Type B pancreatic cell (in vitro differentiated cells): ENCODE results near the gene TNS3. TPM values are rescaled to one million over a fixed set of nuclear protein-coding genes. Genes with fewer than 3 reads are reported as not detected.

Source experiments
- DNase-seq: peaks from one replicate; pipeline ENCODE4 v3.0.0; 2021; ENCODE audit warnings: mixed read lengths; ENCODE audit not compliant: unreplicated experiment; ENCODE audit errors: extremely low spot score
- H3K27ac Mint-ChIP-seq: 2 replicates; pipeline ENCODE4 v1.8.0; 2021; ENCODE audit warnings: mild to moderate bottlenecking, mixed read lengths
- H3K27me3 Mint-ChIP-seq: 2 replicates; pipeline ENCODE4 v1.8.0; 2021; ENCODE audit warnings: mixed read lengths
- H3K36me3 Mint-ChIP-seq: 2 replicates; pipeline ENCODE4 v1.8.0; 2021; ENCODE audit warnings: mixed read lengths
- H3K4me1 Mint-ChIP-seq: one replicate; pipeline ENCODE4 v1.8.0; 2021; ENCODE audit warnings: mixed read lengths; ENCODE audit not compliant: unreplicated experiment
- H3K4me3 Mint-ChIP-seq: 2 replicates; pipeline ENCODE4 v1.8.0; 2021; ENCODE audit warnings: mild to moderate bottlenecking, mixed read lengths
- H3K9me3 Mint-ChIP-seq: 2 replicates; pipeline ENCODE4 v1.8.0; 2021; ENCODE audit warnings: mixed read lengths
- CTCF ChIP-seq: fragments of 200-600 bp; sonication (generic); conservative IDR thresholded peaks from 2 replicates; pipeline ENCODE4 v1.5.0; 2021; ENCODE audit warnings: antibody characterized with exemption, mild to moderate bottlenecking
- total RNA-seq: library from RNA; stranded (reverse); gene quantifications from 2 replicates; pipeline ENCODE4 v1.2.1, GENCODE V29; 2021; ENCODE audit warnings: low replicate concordance

Gene TNS3
- total RNA-seq, 1 donor from 2014 or later, result 138 TPM

- Mint-ChIP-seq H3K27ac (no peak overlapping the region), H3K4me3 (no peak overlapping the region), H3K36me3 (peaks cover 57% of the 10 kb centered on the region), H3K9me3 (no peaks in the 10 kb centered on the region), H3K27me3 (no peaks in the 10 kb centered on the region), H3K4me1 (peaks cover 3% of the 10 kb centered on the region)
- no peak for DNase-seq
- no peak for TF ChIP-seq CTCF
Measured at GRCh38 chr7:47294556-47295222, 287.2 kb downstream of the TNS3 start.

- Mint-ChIP-seq H3K9me3 (no peaks in the 10 kb centered on the region), H3K27ac (peak overlapping the region; percentile 8), H3K36me3 (peaks cover 61% of the 10 kb centered on the region), H3K4me3 (no peak overlapping the region), H3K4me1 (peaks cover 3% of the 10 kb centered on the region), H3K27me3 (no peaks in the 10 kb centered on the region)
- no peak for TF ChIP-seq CTCF
- no peak for DNase-seq
Measured at GRCh38 chr7:47293884-47294555, 287.9 kb downstream of the TNS3 start.

GRCh38 chr7:47292832-47293309, 289.0 kb downstream of the TNS3 start:
- peaks cover 65% of the 10 kb centered on the region for H3K36me3 Mint-ChIP-seq
- TF ChIP-seq CTCF, result no peak

GRCh38 chr7:47291461-47292081, 290.3 kb downstream of the TNS3 start:
- no peak overlapping the region for H3K4me3 Mint-ChIP-seq
- H3K27ac Mint-ChIP-seq, result no peak overlapping the region
- peaks cover 73% of the 10 kb centered on the region for H3K36me3 Mint-ChIP-seq
- peaks cover 3% of the 10 kb centered on the region for H3K4me1 Mint-ChIP-seq
- no peak for TF ChIP-seq CTCF
- no peaks in the 10 kb centered on the region for H3K9me3 Mint-ChIP-seq
- no peak for DNase-seq
- no peaks in the 10 kb centered on the region for H3K27me3 Mint-ChIP-seq

More at GRCh38 chr7:47292832-47293309, 289.0 kb downstream of the TNS3 start:
- Mint-ChIP-seq H3K9me3 (no peaks in the 10 kb centered on the region), H3K27ac (peak overlapping the region; percentile 16), H3K4me1 (peaks cover 3% of the 10 kb centered on the region), H3K27me3 (no peaks in the 10 kb centered on the region), H3K4me3 (no peak overlapping the region)
- no peak for DNase-seq

- DNase-seq, result no peak
- H3K4me3 Mint-ChIP-seq, result no peak overlapping the region
- peaks cover 3% of the 10 kb centered on the region for H3K4me1 Mint-ChIP-seq
- H3K27me3 Mint-ChIP-seq, result no peaks in the 10 kb centered on the region
- no peak for TF ChIP-seq CTCF
- H3K36me3 Mint-ChIP-seq, result peaks cover 69% of the 10 kb centered on the region
- H3K27ac Mint-ChIP-seq, result no peak overlapping the region
- H3K9me3 Mint-ChIP-seq, result no peaks in the 10 kb centered on the region
Measured at GRCh38 chr7:47290867-47291266, 291.0 kb downstream of the TNS3 start.
